Neural cell (in vitro differentiated cells): ENCODE data around the gene HLF. TPM values are rescaled to one million over a fixed set of nuclear protein-coding genes. Genes with fewer than 3 reads are reported as not detected.

Experiments used
- H2AFZ ChIP-seq: fragments of 200-600, 300-800 bp; sonication (generic), shearing (Covaris generic); 2 replicates; pipeline ENCODE4 v1.6.0; 2014; ENCODE audit warnings: low read depth, mild to moderate bottlenecking, antibody characterized with exemption, low read length, moderate library complexity
- H3F3A ChIP-seq: fragments of 200-600 bp; shearing (Covaris generic); 2 replicates; pipeline ENCODE4 v1.6.1; 2016; ENCODE audit warnings: mild to moderate bottlenecking, moderate library complexity, mixed read lengths, antibody characterized with exemption, low read length; ENCODE audit not compliant: insufficient read depth, poor library complexity, severe bottlenecking
- H3K27ac ChIP-seq: fragments of 200-600, 300-800 bp; sonication (generic), shearing (Covaris generic); 2 replicates; pipeline ENCODE4 v1.5.1; 2014; ENCODE audit warnings: mild to moderate bottlenecking, low read length, moderate library complexity
- H3K27me3 ChIP-seq: fragments of 300-800, 200-600 bp; sonication (generic), shearing (Covaris generic); 2 replicates; pipeline ENCODE4 v1.6.0; 2014; ENCODE audit warnings: mild to moderate bottlenecking, low read depth, low read length, moderate library complexity; ENCODE audit not compliant: insufficient read depth
- H3K36me3 ChIP-seq: fragments of 300-800, 200-600 bp; sonication (generic), shearing (Covaris generic); 2 replicates; pipeline ENCODE4 v1.5.1; 2014; ENCODE audit warnings: mild to moderate bottlenecking, antibody characterized with exemption, low read length, moderate library complexity; ENCODE audit not compliant: insufficient read depth
- H3K4me2 ChIP-seq: fragments of 300-800, 200-600 bp; sonication (generic), shearing (Covaris generic); 2 replicates; pipeline ENCODE4 v1.6.0; 2014; ENCODE audit warnings: mild to moderate bottlenecking, low read length
- H3K4me3 ChIP-seq: fragments of 300-800, 200-600 bp; sonication (generic), shearing (Covaris generic); 2 replicates; pipeline ENCODE4 v1.5.1; 2014; ENCODE audit warnings: mild to moderate bottlenecking, low read length, moderate library complexity
- H3K79me2 ChIP-seq: fragments of 200-600 bp; shearing (Covaris generic); replicated peaks from 2 replicates; pipeline ENCODE4 v1.6.0; 2014; ENCODE audit warnings: mild to moderate bottlenecking, low read length, moderate library complexity; ENCODE audit not compliant: insufficient read depth
- H3K9ac ChIP-seq: fragments of 300-800, 200-600 bp; sonication (generic), shearing (Covaris generic); 2 replicates; pipeline ENCODE4 v1.6.1; 2016; ENCODE audit warnings: mild to moderate bottlenecking, low read length, mixed read lengths
- H3K9me2 ChIP-seq: fragments of 200-600 bp; shearing (Covaris generic); 2 replicates; pipeline ENCODE4 v1.6.1; 2016; ENCODE audit warnings: mild to moderate bottlenecking, low read length, mixed read lengths; ENCODE audit not compliant: insufficient read depth
- H3K9me3 ChIP-seq: fragments of 200-600, 300-800 bp; sonication (generic), shearing (Covaris generic); 2 replicates; pipeline ENCODE4 v1.6.1; 2016; ENCODE audit warnings: mild to moderate bottlenecking, mixed run types, low read length, moderate library complexity, mixed read lengths
- H4K20me1 ChIP-seq: fragments of 200-600 bp; shearing (Covaris generic); 2 replicates; pipeline ENCODE4 v1.6.1; 2016; ENCODE audit warnings: mild to moderate bottlenecking, mixed run types; ENCODE audit not compliant: insufficient read depth
- EP300 ChIP-seq: fragments of 450-650 bp; conservative IDR thresholded peaks from 2 replicates; pipeline ENCODE4 v1.6.1; 2014; ENCODE audit warnings: antibody characterized with exemption, mild to moderate bottlenecking, moderate library complexity; ENCODE audit not compliant: poor library complexity, severe bottlenecking
- EZH2 ChIP-seq: fragments of 200-600, 300-800 bp; shearing (Covaris generic), sonication (generic); IDR thresholded peaks from 2 replicates; pipeline ENCODE4 v1.6.1; 2014; ENCODE audit warnings: antibody characterized with exemption, low read length, borderline replicate concordance, mild to moderate bottlenecking; ENCODE audit not compliant: insufficient read depth, poor library complexity, severe bottlenecking
- MXI1 ChIP-seq: fragments of 450-650 bp; conservative IDR thresholded peaks from 2 replicates; pipeline ENCODE4 v1.6.1; 2014; ENCODE audit warnings: antibody characterized with exemption, mild to moderate bottlenecking; ENCODE audit not compliant: poor library complexity, severe bottlenecking
- POLR2AphosphoS5 ChIP-seq: IDR thresholded peaks from 2 replicates; pipeline ENCODE4 v1.6.1; 2012
- RAD21 ChIP-seq: fragments of 450-650 bp; conservative IDR thresholded peaks from 2 replicates; pipeline ENCODE4 v1.6.1; 2014; ENCODE audit warnings: antibody characterized with exemption, mild to moderate bottlenecking, moderate library complexity
- REST ChIP-seq: IDR thresholded peaks from 2 replicates; pipeline ENCODE4 v1.6.1; 2012; ENCODE audit warnings: borderline replicate concordance
- SMC3 ChIP-seq: fragments of 450-650 bp; conservative IDR thresholded peaks from 2 replicates; pipeline ENCODE4 v1.6.1; 2014; ENCODE audit warnings: antibody characterized with exemption, mild to moderate bottlenecking, moderate library complexity; ENCODE audit not compliant: poor library complexity
- TAF1 ChIP-seq: IDR thresholded peaks from 2 replicates; pipeline ENCODE4 v1.6.1; 2012; ENCODE audit warnings: low read depth
- polyA plus RNA-seq: library from polyadenylated mRNA; depleted of rRNA; stranded (reverse); fragments of >200 nt; gene quantifications from 2 replicates; pipeline ENCODE4 v1.2.3, GENCODE V29; 2014
- TF ChIP-seq, protein P1 (sequence below): fragments of 450-650 bp; IDR thresholded peaks from 2 replicates; pipeline ENCODE4 v1.5.1; 2014; ENCODE audit warnings: antibody characterized with exemption, mild to moderate bottlenecking, moderate library complexity; ENCODE audit not compliant: poor library complexity, severe bottlenecking

HLF gene
- polyA plus RNA-seq, 1 donor from 2014 or later: 0.71 TPM

DNA sequence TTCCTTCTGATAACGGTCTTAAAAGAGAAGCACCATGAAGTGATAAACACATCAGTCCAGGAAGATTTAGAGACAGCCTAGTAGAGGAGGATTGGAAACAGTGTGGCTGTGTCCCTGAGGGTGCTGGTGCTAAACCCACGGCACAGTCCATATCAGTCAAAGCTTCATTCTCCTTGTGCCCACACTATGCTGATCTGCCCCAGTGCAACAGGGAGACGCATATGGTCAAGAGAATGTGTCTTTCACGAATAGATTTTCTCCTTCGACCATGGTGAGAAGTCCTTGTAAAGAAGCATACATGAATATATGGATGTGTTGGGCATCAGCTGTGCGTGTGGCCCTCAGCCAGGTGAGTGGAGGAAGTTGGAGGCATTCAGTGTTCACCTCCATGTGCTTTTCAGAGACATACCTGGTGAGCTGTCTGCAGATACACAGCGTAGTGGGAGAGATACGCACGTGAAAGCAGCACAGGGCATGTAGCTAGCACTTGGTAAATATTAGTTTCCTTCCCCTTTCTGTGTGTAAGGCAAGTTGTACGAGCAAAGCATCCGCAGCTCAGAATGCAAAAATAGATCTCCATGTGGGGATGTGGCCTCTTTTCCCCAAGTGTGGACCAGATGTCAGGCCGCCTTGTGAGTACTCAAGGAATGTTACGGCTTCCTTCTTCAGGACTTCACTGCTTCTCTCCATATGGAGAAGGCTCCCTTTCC, 29.4 kb downstream of the HLF start:
- Histone ChIP-seq H3K27me3 (no peaks in the 10 kb centered on the region), H3K9me2 (no peaks in the 10 kb centered on the region), H3K9ac (no peak overlapping the region), H3F3A (no peaks in the 10 kb centered on the region), H3K27ac (no peak overlapping the region), H2AFZ (no peak overlapping the region), H3K9me3 (no peaks in the 10 kb centered on the region), H3K36me3 (no peaks in the 10 kb centered on the region), H3K79me2 (no peaks in the 10 kb centered on the region), H4K20me1 (no peaks in the 10 kb centered on the region), H3K4me3 (no peak overlapping the region), H3K4me2 (no peak overlapping the region)
- TF ChIP-seq, protein P1, sequence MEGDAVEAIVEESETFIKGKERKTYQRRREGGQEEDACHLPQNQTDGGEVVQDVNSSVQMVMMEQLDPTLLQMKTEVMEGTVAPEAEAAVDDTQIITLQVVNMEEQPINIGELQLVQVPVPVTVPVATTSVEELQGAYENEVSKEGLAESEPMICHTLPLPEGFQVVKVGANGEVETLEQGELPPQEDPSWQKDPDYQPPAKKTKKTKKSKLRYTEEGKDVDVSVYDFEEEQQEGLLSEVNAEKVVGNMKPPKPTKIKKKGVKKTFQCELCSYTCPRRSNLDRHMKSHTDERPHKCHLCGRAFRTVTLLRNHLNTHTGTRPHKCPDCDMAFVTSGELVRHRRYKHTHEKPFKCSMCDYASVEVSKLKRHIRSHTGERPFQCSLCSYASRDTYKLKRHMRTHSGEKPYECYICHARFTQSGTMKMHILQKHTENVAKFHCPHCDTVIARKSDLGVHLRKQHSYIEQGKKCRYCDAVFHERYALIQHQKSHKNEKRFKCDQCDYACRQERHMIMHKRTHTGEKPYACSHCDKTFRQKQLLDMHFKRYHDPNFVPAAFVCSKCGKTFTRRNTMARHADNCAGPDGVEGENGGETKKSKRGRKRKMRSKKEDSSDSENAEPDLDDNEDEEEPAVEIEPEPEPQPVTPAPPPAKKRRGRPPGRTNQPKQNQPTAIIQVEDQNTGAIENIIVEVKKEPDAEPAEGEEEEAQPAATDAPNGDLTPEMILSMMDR: no peak
- TF ChIP-seq EP300 (no peak), SMC3 (no peak), EZH2 (no peak), POLR2AphosphoS5 (no peak), REST (no peak), MXI1 (no peak), TAF1 (no peak), RAD21 (no peak)

DNA sequence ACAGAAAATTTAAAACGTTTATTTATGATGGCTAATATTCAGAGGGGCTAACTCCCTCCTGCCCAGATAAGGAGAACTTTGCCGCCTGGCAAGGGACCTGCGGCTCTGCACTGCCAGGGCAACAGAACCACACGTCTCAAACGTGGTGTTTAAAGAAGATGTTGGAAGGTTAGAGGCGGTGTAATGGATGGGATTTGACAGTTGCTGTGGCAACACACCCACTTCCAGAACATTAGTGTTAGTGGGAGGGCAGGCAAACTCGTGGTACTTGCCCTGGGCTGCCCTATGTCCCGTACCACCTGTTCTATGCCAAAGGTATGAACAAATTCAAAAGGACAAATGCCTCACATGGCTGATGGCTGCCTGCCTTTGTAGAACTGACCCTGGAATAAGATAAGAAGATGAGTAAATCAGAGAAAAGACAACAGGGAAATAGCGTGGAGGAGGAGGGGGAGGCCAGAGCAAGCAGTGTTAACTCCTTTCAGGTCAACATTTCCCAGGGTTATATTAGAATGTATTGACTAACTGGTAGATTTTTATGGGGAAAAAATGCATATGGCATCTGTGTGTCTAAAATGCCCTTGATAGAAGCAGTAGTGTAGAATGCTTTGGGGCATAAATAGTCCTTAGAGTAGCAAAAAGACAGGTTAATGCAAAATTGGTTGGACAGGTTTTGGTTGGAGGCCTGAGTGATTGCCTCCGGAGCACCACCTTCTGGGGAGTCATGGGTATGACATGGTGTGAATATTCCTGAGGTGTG, 30.8 kb downstream of the HLF start:
- Histone ChIP-seq H3K79me2 (no peaks in the 10 kb centered on the region), H3F3A (no peaks in the 10 kb centered on the region), H3K9me2 (no peaks in the 10 kb centered on the region), H3K4me2 (no peak overlapping the region), H4K20me1 (no peaks in the 10 kb centered on the region), H3K27me3 (no peaks in the 10 kb centered on the region), H3K9me3 (no peaks in the 10 kb centered on the region), H3K27ac (no peak overlapping the region), H3K4me3 (no peak overlapping the region), H2AFZ (no peak overlapping the region), H3K36me3 (no peaks in the 10 kb centered on the region), H3K9ac (no peak overlapping the region)
- TF ChIP-seq EP300 (no peak), SMC3 (peak; percentile 80), TAF1 (no peak), MXI1 (no peak), POLR2AphosphoS5 (no peak), RAD21 (peak; percentile 72), EZH2 (no peak), REST (no peak)
- TF ChIP-seq, protein P1: peak; percentile 75
